ENCODE results near the gene ANKRD34A. TPM values are rescaled to one million over a fixed set of nuclear protein-coding genes. Genes with fewer than 3 reads are reported as not detected.

Gene ANKRD34A
- total RNA-seq, 1 donor from 2014 or later = 4.8 TPM

DNA sequence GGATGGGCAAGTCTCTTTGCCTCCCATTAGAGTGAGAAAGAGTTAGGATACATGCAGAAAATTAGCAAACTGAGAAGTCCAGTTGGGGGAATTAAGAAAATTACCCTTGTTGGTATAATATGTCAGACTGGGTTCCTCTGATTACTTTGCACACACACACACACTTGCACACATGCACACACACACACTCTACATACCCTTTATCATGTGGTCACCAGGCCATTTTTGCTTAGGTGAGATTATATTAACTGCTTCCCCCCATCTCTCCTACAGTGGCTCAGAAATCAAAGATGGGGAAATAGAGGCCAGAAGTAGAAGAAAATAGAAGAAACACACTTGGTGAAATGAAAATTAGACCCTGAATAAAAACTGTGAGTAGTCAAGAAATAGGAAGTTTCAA lies 5.6 kb downstream of the ANKRD34A start:
- Mint-ChIP-seq H3K4me3 (peak overlapping the region; percentile 11), H3K36me3 (ENCODE audit: low read depth) (peaks cover 9% of the 10 kb centered on the region), H3K9me3 (no peaks in the 10 kb centered on the region), H3K27ac (no peak overlapping the region), H3K27me3 (ENCODE audit: insufficient read depth) (no peaks in the 10 kb centered on the region), H3K4me1 (ENCODE audit: low read depth) (peaks cover 79% of the 10 kb centered on the region)
- no peak for DNase-seq (ENCODE audit: low spot score)
- intact Hi-C loops (cut with micrococcal nuclease) = loop anchor here (1.0 to 2.0 kb wide), 2 partner anchors 38 to 74 kb away; partner anchors contain the start of genes ANKRD35 and TXNIP

DNA sequence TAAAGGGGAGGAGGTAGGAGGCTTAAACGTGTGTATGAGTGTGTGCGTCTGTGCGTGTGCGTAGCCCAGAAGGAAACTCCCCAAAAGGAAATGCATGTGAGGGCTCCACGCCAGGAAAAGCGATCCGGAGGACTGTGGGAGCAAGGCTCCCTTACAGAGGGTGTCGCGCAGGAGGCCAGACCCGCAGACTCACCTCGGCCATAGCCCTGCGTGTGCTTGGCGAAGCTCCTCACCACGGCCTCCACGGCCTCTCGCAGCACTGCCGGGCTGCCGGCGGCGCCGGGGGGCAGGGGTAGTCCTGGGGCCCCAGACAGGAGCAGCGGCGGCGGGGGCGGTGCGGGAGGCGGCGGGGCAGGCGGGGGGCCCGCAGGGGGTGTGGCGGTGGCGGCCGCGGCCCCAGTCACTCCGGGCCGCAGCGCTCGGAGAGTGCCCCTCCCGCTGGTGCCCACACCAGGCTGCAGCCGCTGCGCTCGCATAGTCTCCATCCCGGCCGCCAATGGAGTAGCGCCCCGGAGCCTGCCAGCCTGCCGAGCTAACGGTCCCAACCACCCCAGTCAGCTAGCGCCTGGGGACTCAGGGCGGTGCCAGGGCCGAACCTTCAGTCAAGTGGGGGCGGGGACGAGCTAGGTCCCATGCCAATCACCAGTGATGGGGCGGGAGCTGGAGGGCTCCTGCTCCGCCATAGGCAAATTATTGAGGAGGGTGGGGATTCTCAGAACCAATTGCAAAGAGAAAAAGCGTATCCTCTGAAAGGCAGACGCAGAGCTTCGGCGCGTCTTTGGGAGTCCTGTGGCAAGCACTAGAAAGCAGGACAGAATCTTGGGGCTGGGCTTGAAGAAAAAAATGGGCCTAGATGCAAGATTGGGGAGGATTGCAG lies 6.7 kb downstream of the ANKRD34A start, which contains the start of gene LIX1L:
TSS of gene LIX1L (minus strand) at position 575 of the 877 bp plus-strand sequence. CDS start at position 485, 90 bp downstream.
- intact Hi-C loops (cut with micrococcal nuclease) = loop anchor here (1.0 to 2.0 kb wide), 3 partner anchors 30 to 73 kb away; partner anchors contain the start of genes ANKRD35, RBM8A and TXNIP
- Mint-ChIP-seq H3K36me3 (ENCODE audit: low read depth) (peaks cover 9% of the 10 kb centered on the region), H3K4me3 (peak within 1 kb of the TSS; percentile 93), H3K27me3 (ENCODE audit: insufficient read depth) (no peaks in the 10 kb centered on the region), H3K9me3 (no peaks in the 10 kb centered on the region), H3K27ac (peak within 1 kb of the TSS; percentile 93), H3K4me1 (ENCODE audit: low read depth) (peaks cover 68% of the 10 kb centered on the region)
- DNase-seq (ENCODE audit: low spot score) = peak; percentile 93

DNA sequence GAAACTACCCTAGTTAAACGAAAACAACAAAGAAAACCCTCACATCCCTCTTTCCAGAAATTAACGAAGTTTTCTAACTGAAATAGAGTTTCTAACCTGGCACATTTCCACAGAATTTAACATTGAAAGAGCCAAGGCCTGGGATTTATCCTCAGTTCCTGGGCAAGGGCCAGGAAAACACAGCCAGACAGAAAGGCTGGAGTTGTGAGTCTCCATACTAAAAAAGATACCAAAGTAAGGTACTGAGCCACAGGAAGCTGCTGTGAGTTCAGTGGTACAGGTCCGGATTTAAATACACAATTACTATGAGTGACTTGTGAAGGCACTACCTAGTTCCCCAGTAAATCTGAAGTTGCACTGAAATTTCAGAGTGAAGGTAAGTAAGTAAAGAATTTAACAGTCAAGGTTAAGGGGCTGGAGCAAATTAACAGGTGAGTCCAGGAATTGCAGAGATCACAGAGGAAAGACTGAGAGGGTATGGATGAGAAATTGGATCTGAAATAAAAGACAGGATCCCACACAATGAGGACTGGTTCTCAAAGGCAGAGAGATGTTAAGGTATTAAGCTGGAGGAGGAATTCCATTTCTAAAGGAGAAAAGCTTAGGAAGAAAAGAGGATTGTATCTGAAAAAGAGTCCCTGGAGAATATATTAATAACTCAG lies 7.5 kb downstream of the ANKRD34A start:
- Mint-ChIP-seq H3K4me3 (peak overlapping the region; percentile 93), H3K27me3 (ENCODE audit: insufficient read depth) (no peaks in the 10 kb centered on the region), H3K36me3 (ENCODE audit: low read depth) (peaks cover 12% of the 10 kb centered on the region), H3K4me1 (ENCODE audit: low read depth) (peaks cover 65% of the 10 kb centered on the region), H3K9me3 (no peaks in the 10 kb centered on the region), H3K27ac (peak overlapping the region; percentile 93)
- DNase-seq (ENCODE audit: low spot score) = no peak
- intact Hi-C loops (cut with micrococcal nuclease) = loop anchor here (1.0 kb wide), 1 partner anchor 30 kb away; the partner anchor contains the start of gene RBM8A

DNA sequence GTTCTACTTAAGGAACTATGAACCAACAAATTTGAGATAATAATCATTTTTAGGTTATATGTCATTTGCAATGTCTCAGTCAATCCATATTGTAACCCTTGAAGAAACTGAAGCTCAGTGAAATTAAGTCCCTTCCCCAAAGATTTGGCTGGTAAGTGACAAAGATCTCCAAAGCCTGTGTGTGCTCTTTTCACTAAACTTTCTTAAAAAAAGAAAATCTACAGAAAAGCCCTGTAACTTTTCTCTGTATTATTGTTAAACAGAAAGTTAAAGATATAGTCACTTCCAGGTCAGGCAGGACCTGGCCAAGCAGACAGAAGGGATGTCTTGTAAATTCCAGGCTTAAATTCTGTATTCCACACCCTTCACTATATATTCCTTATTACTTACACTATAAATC lies 8.0 kb downstream of the ANKRD34A start:
- intact Hi-C loops (cut with micrococcal nuclease) = no loop called here
- peak overlapping the region; percentile 93 for H3K4me3 Mint-ChIP-seq
- DNase-seq (ENCODE audit: low spot score) = no peak
- H3K36me3 Mint-ChIP-seq (ENCODE audit: low read depth) = peaks cover 16% of the 10 kb centered on the region
- peak overlapping the region; percentile 93 for H3K27ac Mint-ChIP-seq
- no peaks in the 10 kb centered on the region for H3K9me3 Mint-ChIP-seq
- peaks cover 65% of the 10 kb centered on the region for H3K4me1 Mint-ChIP-seq (ENCODE audit: low read depth)
- no peaks in the 10 kb centered on the region for H3K27me3 Mint-ChIP-seq (ENCODE audit: insufficient read depth)

DNA sequence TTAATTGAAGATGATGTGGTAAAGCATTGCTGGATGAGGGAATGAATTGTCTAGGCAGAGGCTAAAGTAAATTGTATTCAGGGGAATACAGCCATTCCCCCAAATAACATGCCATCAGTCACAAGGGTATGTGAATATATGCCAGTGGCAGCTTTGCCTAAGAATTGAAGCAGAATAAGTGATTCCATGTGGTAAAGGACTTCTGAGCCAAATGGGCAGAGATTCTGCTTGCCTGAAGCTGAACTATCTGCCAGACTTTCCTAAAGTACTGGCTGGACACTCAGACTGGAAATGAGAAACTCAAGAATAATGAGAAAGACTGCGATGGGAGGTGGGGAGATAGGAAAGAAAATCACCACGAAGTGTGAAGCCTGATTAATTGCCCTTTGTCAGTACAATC lies 8.9 kb downstream of the ANKRD34A start:
- Mint-ChIP-seq H3K4me1 (ENCODE audit: low read depth) (peaks cover 61% of the 10 kb centered on the region), H3K36me3 (ENCODE audit: low read depth) (peaks cover 16% of the 10 kb centered on the region), H3K27me3 (ENCODE audit: insufficient read depth) (no peaks in the 10 kb centered on the region), H3K27ac (no peak overlapping the region), H3K4me3 (peak overlapping the region; percentile 50), H3K9me3 (no peaks in the 10 kb centered on the region)
- intact Hi-C loops (cut with micrococcal nuclease) = no loop called here
- DNase-seq (ENCODE audit: low spot score) = no peak

DNA sequence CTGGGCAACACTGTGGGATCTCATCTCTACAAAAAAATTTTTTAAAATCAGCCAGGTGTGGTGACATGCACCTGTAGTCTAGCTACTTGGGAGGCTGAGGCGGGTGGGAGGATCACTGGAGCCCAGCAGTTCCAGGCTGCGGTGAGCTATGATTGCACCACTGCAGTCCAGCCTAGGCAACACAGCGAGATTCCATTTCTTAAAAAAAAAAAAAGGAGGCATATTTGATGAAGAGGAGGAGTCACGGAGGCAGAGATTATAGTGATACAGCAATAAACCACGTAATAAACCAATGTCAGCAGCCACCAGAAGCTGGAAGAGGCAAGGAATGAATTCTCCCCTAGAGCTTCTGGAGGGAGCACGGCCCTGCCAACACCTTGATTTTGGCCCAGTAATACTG lies 10.5 kb downstream of the ANKRD34A start:
- no peak overlapping the region for H3K4me3 Mint-ChIP-seq
- no peak for DNase-seq (ENCODE audit: low spot score)
- no peaks in the 10 kb centered on the region for H3K27me3 Mint-ChIP-seq (ENCODE audit: insufficient read depth)
- no peak overlapping the region for H3K27ac Mint-ChIP-seq
- H3K36me3 Mint-ChIP-seq (ENCODE audit: low read depth) = peaks cover 17% of the 10 kb centered on the region
- intact Hi-C loops (cut with micrococcal nuclease) = no loop called here
- peaks cover 57% of the 10 kb centered on the region for H3K4me1 Mint-ChIP-seq (ENCODE audit: low read depth)
- no peaks in the 10 kb centered on the region for H3K9me3 Mint-ChIP-seq

DNA sequence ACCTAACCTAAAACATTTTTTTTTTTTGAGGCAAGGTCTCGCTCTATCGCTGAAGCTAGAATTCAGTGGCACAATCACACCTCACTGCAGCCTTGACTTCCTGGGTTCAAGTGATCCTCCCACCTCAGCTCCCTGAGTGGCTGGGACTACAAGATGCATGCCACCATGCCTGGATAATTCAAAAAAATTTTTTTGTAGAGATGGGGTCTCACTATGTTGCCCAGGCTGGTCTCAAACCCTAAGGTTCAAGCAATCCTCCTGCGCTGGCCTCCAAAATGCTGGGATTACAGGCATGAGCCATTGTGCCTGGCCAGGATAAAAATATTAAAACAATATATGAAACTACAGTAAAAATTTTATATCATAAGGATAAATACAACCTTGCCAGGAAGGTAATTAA lies 11.5 kb downstream of the ANKRD34A start:
- H3K27me3 Mint-ChIP-seq (ENCODE audit: insufficient read depth) = no peaks in the 10 kb centered on the region
- peaks cover 17% of the 10 kb centered on the region for H3K36me3 Mint-ChIP-seq (ENCODE audit: low read depth)
- intact Hi-C loops (cut with micrococcal nuclease) = no loop called here
- peaks cover 48% of the 10 kb centered on the region for H3K4me1 Mint-ChIP-seq (ENCODE audit: low read depth)
- DNase-seq (ENCODE audit: low spot score) = no peak
- H3K27ac Mint-ChIP-seq = no peak overlapping the region
- H3K9me3 Mint-ChIP-seq = no peaks in the 10 kb centered on the region
- H3K4me3 Mint-ChIP-seq = no peak overlapping the region

DNA sequence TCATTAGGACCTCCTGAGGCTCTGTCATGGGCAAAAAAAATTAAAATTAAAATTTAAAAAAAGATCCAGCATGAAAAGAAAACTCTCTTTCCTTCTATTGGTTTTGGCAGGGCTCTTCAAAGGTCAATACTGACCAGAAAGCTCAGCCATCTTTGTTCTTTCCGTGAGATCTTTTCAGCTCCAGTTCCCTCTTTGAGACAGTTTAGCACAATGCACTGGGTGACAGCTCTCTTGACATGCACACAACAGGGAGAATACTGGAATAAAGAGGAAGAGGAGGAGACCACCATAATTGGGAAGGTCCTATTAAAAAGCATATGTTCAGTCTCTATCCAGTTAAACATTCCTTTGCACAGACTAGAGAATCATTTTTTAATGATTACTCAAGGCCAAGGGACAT lies 12.8 kb downstream of the ANKRD34A start:
- intact Hi-C loops (cut with micrococcal nuclease) = no loop called here
- H3K4me1 Mint-ChIP-seq (ENCODE audit: low read depth) = peaks cover 39% of the 10 kb centered on the region
- H3K36me3 Mint-ChIP-seq (ENCODE audit: low read depth) = peaks cover 23% of the 10 kb centered on the region
- no peaks in the 10 kb centered on the region for H3K9me3 Mint-ChIP-seq
- no peak overlapping the region for H3K4me3 Mint-ChIP-seq
- no peak for DNase-seq (ENCODE audit: low spot score)
- no peaks in the 10 kb centered on the region for H3K27me3 Mint-ChIP-seq (ENCODE audit: insufficient read depth)
- no peak overlapping the region for H3K27ac Mint-ChIP-seq

DNA sequence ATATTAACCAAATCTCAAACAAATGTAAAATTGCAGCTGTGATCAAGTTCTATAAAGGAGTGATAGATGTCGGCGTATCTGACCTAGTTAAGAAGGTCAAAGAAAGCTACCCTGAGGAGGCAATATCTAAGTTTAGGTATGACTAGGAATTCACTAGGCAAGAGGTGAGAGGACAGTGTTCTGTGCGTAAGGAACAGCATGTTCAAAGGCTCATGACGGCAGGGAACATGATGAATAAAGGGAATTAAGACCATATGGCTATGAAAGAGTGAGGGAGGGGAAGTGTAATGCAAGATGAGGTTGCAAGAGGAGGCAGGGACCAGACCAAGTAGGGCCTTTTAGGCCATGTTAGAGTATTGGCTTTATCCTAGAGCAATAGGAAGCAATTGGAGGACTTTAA lies 15.2 kb downstream of the ANKRD34A start:
- Mint-ChIP-seq H3K36me3 (ENCODE audit: low read depth) (peaks cover 19% of the 10 kb centered on the region), H3K4me1 (ENCODE audit: low read depth) (peaks cover 16% of the 10 kb centered on the region), H3K27me3 (ENCODE audit: insufficient read depth) (no peaks in the 10 kb centered on the region), H3K27ac (no peak overlapping the region), H3K9me3 (no peaks in the 10 kb centered on the region), H3K4me3 (no peak overlapping the region)
- DNase-seq (ENCODE audit: low spot score) = no peak
- intact Hi-C loops (cut with micrococcal nuclease) = no loop called here

DNA sequence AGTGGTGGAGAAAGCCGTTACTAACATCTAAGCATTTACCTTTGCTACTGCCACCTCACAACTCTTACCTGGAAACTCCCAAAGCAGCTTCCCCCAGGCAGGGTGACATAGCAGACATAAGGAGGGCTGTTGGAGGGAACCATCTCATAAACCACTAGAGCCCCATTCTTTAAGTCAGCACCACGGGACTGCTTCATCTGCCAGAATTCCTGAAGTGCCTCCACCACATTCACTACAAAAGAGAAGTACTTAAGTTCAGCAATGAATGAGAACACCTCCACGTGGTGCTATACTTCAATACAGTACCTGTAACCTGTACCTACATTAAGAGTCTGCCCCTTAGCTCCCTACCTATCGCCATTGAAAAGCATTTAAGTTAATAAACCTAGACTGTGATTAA lies 16.8 kb downstream of the ANKRD34A start:
- H3K36me3 Mint-ChIP-seq (ENCODE audit: low read depth) = peaks cover 27% of the 10 kb centered on the region
- DNase-seq (ENCODE audit: low spot score) = no peak
- H3K27me3 Mint-ChIP-seq (ENCODE audit: insufficient read depth) = no peaks in the 10 kb centered on the region
- H3K9me3 Mint-ChIP-seq = no peaks in the 10 kb centered on the region
- H3K27ac Mint-ChIP-seq = no peak overlapping the region
- no peak overlapping the region for H3K4me3 Mint-ChIP-seq
- peaks cover 15% of the 10 kb centered on the region for H3K4me1 Mint-ChIP-seq (ENCODE audit: low read depth)
- intact Hi-C loops (cut with micrococcal nuclease) = no loop called here

DNA sequence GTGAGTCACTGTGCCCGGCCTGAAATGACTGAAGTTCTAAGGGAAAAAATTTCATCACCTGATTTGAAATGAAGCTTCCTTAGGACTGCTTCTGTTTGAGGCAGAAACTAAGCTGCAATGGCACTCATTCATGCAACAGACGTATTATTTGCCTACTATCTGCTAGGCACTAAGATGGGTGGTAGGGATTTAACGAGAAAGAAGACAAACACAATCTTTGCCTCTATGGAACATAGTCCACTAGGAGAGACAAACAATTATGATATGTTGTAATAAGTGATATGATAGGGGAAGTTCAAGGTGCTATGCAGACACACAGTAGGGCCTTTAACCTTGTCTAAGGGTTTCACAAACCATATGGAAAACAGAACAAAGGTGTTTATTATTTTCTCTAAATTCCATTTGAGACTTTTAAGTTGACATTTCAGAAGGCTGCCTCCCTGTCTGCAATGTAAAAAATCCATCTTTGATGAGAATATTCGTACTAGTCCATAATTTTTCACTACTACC lies 17.8 kb downstream of the ANKRD34A start:
- DNase-seq (ENCODE audit: low spot score) = no peak
- peaks cover 28% of the 10 kb centered on the region for H3K36me3 Mint-ChIP-seq (ENCODE audit: low read depth)
- H3K4me1 Mint-ChIP-seq (ENCODE audit: low read depth) = peaks cover 9% of the 10 kb centered on the region
- no peaks in the 10 kb centered on the region for H3K27me3 Mint-ChIP-seq (ENCODE audit: insufficient read depth)
- H3K4me3 Mint-ChIP-seq = no peak overlapping the region
- no peak overlapping the region for H3K27ac Mint-ChIP-seq
- H3K9me3 Mint-ChIP-seq = no peaks in the 10 kb centered on the region
- intact Hi-C loops (cut with micrococcal nuclease) = no loop called here

DNA sequence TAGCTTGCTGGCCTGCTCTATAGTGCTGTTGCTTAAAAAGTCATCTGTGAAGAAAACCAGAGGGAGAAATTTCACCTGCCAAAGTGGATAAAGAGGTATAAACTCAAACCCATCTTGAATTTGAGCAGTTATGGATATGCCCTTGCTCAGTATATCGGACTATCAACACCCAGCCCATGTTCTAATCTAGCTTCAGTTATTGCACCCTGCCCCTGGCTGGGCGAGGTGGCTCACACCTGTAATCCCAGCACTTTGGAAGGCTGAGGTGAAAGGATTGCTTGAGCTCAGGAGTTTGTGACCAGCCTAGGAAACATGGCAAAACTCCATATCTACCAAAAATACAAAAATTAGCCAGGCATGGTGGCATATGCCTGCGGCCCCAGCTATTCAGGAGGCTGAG lies 19.8 kb downstream of the ANKRD34A start:
- Mint-ChIP-seq H3K27me3 (ENCODE audit: insufficient read depth) (no peaks in the 10 kb centered on the region), H3K4me1 (ENCODE audit: low read depth) (peaks cover 6% of the 10 kb centered on the region), H3K36me3 (ENCODE audit: low read depth) (peaks cover 27% of the 10 kb centered on the region), H3K4me3 (no peak overlapping the region), H3K27ac (no peak overlapping the region), H3K9me3 (no peaks in the 10 kb centered on the region)
- no peak for DNase-seq (ENCODE audit: low spot score)
- intact Hi-C loops (cut with micrococcal nuclease) = no loop called here

DNA sequence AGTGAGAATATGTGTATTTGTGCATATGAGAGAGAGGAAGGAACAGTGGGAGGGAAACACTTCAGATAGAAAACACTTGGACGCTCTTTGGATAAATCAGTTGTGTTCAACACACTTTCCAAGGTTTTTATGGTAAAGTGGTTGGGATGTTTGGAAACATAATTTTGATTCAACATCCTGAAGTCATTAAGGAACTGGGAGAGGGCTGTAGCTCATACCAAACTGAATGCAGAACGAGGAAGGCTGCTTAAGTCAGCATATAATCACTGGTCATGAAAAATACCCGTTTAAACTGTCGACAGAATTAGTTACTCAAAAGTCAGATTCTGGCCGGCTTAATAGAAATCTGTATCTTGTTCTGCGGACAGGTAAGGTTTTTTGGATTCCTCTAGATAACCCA lies 21.5 kb downstream of the ANKRD34A start:
- intact Hi-C loops (cut with micrococcal nuclease) = no loop called here
- Mint-ChIP-seq H3K4me1 (ENCODE audit: low read depth) (no peaks in the 10 kb centered on the region), H3K9me3 (no peaks in the 10 kb centered on the region), H3K27ac (no peak overlapping the region), H3K36me3 (ENCODE audit: low read depth) (peaks cover 24% of the 10 kb centered on the region), H3K4me3 (no peak overlapping the region), H3K27me3 (ENCODE audit: insufficient read depth) (no peaks in the 10 kb centered on the region)
- no peak for DNase-seq (ENCODE audit: low spot score)
